ENCODE results near the gene SDC3. TPM values are rescaled to one million over a fixed set of nuclear protein-coding genes. Genes with fewer than 3 reads are reported as not detected.
"Not testable (repeated sequence)": the region's sequence is repeated elsewhere in the genome, so short reads cannot be mapped to it uniquely, and the experiment has no call there.

Gene SDC3
- total and polyA plus RNA-seq, 7 donors = 2.4 to 91.1 (median 29.9) TPM

DNA sequence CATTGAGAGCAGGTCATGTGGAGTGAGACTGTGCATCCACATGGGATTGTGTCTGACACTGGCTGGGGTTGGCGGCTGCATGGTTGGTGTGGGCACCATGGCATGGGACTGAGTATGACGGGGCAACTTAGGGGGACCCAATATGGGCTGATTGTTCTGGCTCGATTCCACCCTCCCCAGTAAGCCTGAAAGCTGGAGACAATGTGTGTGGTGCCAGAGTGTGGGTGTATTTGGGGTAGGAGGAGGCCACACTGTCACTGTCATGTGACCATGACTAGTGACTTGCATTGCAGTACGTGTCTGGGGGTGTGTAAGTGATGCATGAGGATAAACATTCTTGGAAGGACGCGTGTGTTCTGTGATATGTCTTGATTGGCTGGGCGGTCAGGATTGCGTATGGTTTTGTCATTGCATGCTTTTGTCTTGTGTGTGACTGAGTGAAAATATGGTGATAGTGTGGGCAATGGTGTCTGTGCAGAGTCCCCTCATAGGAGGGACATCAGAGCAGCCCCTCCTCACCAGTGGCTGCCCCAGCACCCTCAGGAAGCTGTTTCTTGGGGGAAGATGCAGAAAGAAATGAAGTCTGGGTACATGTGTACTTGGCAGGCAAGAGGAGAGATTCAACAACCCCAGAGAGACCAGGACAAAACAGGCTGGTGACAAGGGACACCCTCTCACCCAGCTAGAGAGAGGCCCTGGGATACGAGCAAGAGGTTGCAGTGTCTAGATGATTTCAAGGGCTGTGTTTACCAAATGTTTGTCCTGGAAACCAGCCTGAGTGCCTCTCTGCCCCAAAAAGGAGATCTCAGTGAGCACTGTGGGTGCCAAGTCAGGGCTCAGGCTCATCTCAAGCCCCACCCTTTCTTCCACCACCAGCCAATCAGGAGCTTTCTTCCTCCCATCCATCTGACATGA is 36.3 kb downstream of the SDC3 start:
- no peak overlapping the region for H3K27ac ChIP-seq

DNA sequence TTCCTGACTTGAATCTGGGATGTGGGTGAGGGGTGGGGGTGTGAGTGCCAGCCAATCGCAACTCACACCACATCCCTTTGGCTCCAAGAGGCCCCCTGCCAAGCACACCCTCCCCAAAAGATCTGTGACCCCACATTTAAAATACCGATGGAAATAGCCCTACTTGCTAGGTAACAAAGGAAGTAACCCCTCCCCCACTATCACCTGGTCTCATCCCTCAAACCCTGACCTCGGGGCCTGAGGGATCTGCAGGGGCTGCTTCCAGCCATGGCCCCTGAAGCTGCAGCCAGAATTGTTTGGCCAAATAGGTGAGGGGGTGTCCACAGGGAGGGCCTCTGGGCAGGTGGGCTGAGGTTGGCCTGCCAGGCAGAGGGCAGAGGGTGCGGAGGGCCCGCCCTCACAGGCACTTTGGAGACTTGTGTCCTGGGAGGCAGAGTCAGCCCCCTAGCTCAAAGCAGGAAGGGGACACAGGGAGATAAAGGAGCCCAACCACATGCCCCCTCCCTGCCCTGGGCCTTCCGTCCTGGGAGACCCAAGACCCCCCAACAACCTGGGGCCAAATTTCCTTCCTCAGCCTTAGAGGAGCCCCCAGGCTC is 37.2 kb downstream of the SDC3 start:
- intact Hi-C loops (cut with DNase I) = no loop called here

More for the DNA sequence above, 36.3 kb downstream of the SDC3 start:
- Histone ChIP-seq H3K4me3 (no peak overlapping the region), H3K27me3 (no peaks in the 10 kb centered on the region), H3K9me3 (peaks cover 0 to 5% (median 1%) of the 10 kb centered on the region in 4 donors), H3K4me1 (peaks cover 0 to 14% (median 11%) of the 10 kb centered on the region in 4 donors), H3K36me3 (peaks cover 29 to 68% (median 46%) of the 10 kb centered on the region in 4 donors)
- no peak for DNase-seq
- 83 to 84% methylated on average over 9 of the region's 9 CpGs for WGBS, 2 donors
- TF ChIP-seq, protein P1, sequence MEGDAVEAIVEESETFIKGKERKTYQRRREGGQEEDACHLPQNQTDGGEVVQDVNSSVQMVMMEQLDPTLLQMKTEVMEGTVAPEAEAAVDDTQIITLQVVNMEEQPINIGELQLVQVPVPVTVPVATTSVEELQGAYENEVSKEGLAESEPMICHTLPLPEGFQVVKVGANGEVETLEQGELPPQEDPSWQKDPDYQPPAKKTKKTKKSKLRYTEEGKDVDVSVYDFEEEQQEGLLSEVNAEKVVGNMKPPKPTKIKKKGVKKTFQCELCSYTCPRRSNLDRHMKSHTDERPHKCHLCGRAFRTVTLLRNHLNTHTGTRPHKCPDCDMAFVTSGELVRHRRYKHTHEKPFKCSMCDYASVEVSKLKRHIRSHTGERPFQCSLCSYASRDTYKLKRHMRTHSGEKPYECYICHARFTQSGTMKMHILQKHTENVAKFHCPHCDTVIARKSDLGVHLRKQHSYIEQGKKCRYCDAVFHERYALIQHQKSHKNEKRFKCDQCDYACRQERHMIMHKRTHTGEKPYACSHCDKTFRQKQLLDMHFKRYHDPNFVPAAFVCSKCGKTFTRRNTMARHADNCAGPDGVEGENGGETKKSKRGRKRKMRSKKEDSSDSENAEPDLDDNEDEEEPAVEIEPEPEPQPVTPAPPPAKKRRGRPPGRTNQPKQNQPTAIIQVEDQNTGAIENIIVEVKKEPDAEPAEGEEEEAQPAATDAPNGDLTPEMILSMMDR (IDR thresholded peaks at IDR 0.05) = no peak
- no peak for TF ChIP-seq POLR2AphosphoS5 (IDR thresholded peaks at IDR 0.05)
- TF ChIP-seq EP300 (IDR thresholded peaks at IDR 0.05) = no peak
- no peak for TF ChIP-seq POLR2A (IDR thresholded peaks at IDR 0.05)
- intact Hi-C loops (cut with DNase I) = no loop called here

DNA sequence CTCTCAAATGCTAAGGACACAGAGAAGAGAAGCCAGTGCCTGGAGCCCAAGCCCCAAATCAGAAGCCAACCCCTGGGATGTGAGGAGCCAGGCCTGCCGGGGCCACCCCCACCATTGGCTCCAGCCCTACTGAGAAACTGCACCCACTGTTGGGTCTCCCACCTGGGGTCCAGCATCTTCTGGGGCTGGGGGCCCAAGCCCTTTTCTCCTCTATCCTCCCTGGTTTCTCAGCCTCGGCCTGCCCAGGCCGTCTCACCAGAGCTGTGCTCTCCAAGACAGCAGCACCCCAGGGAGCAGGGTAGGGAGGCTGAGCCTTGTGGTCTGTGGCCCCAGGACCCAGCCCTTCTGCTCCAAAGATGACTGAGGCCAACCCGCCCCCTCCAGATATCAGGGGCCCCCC is 37.9 kb downstream of the SDC3 start:
- Histone ChIP-seq H3K36me3 (peaks cover 24 to 56% (median 38%) of the 10 kb centered on the region in 4 donors), H3K4me1 (no peaks in the 10 kb centered on the region), H3K9me3 (peaks cover 0 to 5% (median 1%) of the 10 kb centered on the region in 4 donors), H3K27ac (no peak overlapping the region), H3K4me3 (no peak overlapping the region), H3K27me3 (no peaks in the 10 kb centered on the region)
- intact Hi-C loops (cut with DNase I) = no loop called here
- TF ChIP-seq POLR2A (IDR thresholded peaks at IDR 0.05) = no peak
- 92 to 93% methylated on average over 4 of the region's 4 CpGs for whole genome bisulfite sequencing, 2 donors
- DNase-seq = no peak

More for the DNA sequence above, 37.2 kb downstream of the SDC3 start:
- H3K4me1 ChIP-seq = peaks cover 0 to 4% (median 2%) of the 10 kb centered on the region in 4 donors
- H3K4me3 ChIP-seq = no peak overlapping the region
- peaks cover 28 to 63% (median 41%) of the 10 kb centered on the region in 4 donors for H3K36me3 ChIP-seq
- no peak overlapping the region for H3K27ac ChIP-seq
- DNase-seq = no peak
- peaks cover 0 to 5% (median 1%) of the 10 kb centered on the region in 4 donors for H3K9me3 ChIP-seq
- TF ChIP-seq POLR2A (IDR thresholded peaks at IDR 0.05) (no peak), EP300 (IDR thresholded peaks at IDR 0.05) (no peak), POLR2AphosphoS5 (IDR thresholded peaks at IDR 0.05) (no peak)
- TF ChIP-seq, protein P1 (IDR thresholded peaks at IDR 0.05) = no peak
- no peaks in the 10 kb centered on the region for H3K27me3 ChIP-seq
- WGBS, 2 donors = 83 to 85% methylated on average over 6 of the region's 6 CpGs

DNA sequence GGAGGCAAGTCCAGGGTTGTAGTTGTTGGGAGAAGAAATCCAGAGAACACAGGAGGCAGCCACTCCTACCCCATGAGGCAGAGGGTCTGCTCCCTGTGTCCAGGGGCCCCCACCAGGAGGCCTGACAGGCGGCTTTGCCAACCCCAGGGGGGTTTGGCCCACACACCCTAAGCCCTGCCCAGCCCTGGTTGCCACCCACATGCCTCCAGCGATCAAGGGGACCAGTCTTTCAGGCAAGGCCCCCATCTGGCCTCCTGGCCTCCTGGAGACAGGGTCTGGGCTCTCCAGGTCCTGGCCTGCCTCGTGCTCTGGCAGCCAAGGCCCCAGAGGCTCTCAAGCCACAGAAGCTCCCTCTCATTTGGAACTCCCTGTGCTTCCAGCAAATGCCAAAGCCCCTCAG is 38.5 kb downstream of the SDC3 start:
- no peak for DNase-seq
- 86 to 91% methylated on average over 3 of the region's 3 CpGs for WGBS, 2 donors
- no peaks in the 10 kb centered on the region for H3K4me1 ChIP-seq
- no peak overlapping the region for H3K4me3 ChIP-seq
- H3K27me3 ChIP-seq = no peaks in the 10 kb centered on the region
- H3K27ac ChIP-seq = peak overlapping the region in 1 of 4 donors; percentile 10
- peaks cover 0 to 5% (median 1%) of the 10 kb centered on the region in 4 donors for H3K9me3 ChIP-seq
- intact Hi-C loops (cut with DNase I) = no loop called here
- peaks cover 24 to 50% (median 35%) of the 10 kb centered on the region in 4 donors for H3K36me3 ChIP-seq
- no peak for TF ChIP-seq EP300 (IDR thresholded peaks at IDR 0.05)

DNA sequence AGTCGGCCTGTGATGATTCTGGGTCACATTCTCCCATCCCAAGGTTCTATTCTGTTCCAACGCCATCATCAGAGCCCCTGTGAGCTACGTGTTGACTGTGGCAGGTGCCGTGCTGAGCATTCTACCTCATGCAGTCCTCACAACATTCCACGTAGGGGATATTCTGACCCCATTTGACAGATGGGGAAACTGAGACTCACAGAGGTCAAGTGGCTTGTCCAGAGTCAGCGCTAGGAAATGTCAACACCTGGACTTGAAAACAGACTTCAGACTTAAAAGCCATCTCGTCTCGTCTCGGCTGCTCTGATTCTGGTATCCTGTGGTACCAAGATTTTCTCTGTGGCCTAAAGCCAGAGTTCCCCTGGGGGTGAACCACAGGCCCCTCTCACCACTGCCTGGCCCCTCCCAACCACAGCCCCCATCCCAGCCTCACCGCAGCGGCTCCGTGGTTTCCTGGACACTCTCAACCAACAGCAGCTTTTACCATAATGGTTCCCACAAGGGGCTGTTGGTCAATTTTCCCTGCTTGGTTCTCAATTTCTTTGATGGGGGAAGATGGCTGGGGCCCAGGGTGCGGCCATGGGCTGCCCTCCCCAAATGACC is 39.6 kb downstream of the SDC3 start:
- H3K36me3 ChIP-seq = peaks cover 17 to 39% (median 25%) of the 10 kb centered on the region in 4 donors
- no peaks in the 10 kb centered on the region for H3K4me1 ChIP-seq
- 68 to 85% methylated on average over 13 of the region's 13 CpGs for WGBS, 2 donors
- peaks cover 0 to 5% (median 1%) of the 10 kb centered on the region in 4 donors for H3K9me3 ChIP-seq
- no peaks in the 10 kb centered on the region for H3K27me3 ChIP-seq
- H3K27ac ChIP-seq = no peak overlapping the region
- no peak for DNase-seq
- H3K4me3 ChIP-seq = no peak overlapping the region
- intact Hi-C loops (cut with DNase I) = no loop called here
- TF ChIP-seq POLR2A (IDR thresholded peaks at IDR 0.05) (no peak), EP300 (IDR thresholded peaks at IDR 0.05) (no peak), POLR2AphosphoS5 (IDR thresholded peaks at IDR 0.05) (no peak)
- TF ChIP-seq, protein P1 (IDR thresholded peaks at IDR 0.05) = no peak

DNA sequence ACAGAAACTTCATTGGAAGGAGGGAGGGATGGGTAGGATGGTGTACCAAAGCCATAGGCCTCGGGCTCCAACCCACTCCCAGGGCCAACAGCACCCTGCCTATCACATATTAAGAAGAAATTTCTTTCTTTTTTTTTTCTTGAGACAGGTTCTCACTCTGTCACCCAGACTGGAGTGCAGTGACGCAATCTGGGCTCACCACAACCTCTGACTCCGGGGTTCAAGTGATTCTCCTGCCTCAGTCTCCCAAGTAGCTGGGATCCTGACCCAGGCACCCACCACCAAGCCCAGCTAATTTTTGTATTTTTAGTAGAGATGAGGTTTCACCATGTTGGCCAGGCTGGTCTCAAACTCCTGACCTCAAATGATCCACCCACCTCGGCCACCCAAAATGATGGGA is 40.5 kb downstream of the SDC3 start:
- H3K27me3 ChIP-seq; intact Hi-C loops (cut with DNase I); H3K4me1 ChIP-seq; DNase-seq; H3K4me3 ChIP-seq; H3K27ac ChIP-seq; H3K9me3 ChIP-seq: not testable (repeated sequence)
- H3K36me3 ChIP-seq = peaks cover 10 to 30% (median 17%) of the 10 kb centered on the region in 4 donors
- WGBS, 2 donors = 85 to 91% methylated on average over 4 of the region's 4 CpGs

Measured in sigmoid colon (tissue), 7 donors.